HG03045 (cell line): ENCODE results near the gene DAP.
"Not testable (repeated sequence)": the region's sequence is repeated elsewhere in the genome, so short reads cannot be mapped to it uniquely, and the experiment has no call there.

Experiments used
- ATAC-seq: cut with Tn5 transposase; IDR thresholded peaks from one replicate; pipeline ENCODE4 v1.9.1; 2021; ENCODE audit warnings: mild to moderate bottlenecking, moderate library complexity; ENCODE audit not compliant: unreplicated experiment

DAP gene, protein sequence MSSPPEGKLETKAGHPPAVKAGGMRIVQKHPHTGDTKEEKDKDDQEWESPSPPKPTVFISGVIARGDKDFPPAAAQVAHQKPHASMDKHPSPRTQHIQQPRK

DNA sequence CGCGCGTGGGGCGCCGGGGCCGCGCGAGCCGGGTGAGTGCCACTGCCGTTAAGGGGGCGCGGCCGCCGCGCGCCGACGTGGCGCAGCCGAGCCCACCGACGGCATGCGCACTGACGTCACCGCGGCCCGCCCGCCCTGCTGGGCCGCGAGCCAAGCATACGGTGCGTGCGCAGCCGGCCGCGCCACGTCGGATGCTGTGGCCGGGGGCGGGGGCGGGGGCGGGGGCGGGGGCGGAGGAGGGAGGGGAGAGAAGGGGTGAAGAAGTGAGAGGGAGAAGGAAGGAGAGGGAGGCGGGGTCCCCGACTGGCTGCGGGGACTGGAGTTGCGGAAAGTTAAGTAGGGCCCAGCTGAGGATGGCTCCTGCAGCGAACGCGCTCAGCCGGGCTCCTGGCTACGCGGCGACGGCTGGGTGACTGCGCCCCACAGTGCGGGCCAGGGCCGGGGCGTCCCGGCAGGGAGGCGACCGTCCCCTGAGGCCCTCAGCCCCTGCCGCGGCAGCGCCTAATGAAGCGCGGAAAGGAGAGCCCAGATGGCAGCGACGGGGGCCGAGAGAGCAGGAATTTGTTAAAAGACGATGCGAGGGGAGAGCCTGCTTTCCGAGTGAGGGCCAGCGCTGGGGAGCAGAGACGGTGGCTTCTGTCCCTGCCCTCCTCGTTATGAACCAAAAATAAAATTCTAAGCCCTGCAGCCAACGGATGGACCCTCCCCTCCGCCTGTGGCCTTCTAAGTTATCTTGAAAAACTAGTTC lies at the start of gene DAP:
Gene DAP, minus strand, starts transcription at position 50 of the 748 bp plus-strand sequence. CDS start 166 bp downstream, outside the sequence.
- peak; percentile 83 for ATAC-seq

DNA sequence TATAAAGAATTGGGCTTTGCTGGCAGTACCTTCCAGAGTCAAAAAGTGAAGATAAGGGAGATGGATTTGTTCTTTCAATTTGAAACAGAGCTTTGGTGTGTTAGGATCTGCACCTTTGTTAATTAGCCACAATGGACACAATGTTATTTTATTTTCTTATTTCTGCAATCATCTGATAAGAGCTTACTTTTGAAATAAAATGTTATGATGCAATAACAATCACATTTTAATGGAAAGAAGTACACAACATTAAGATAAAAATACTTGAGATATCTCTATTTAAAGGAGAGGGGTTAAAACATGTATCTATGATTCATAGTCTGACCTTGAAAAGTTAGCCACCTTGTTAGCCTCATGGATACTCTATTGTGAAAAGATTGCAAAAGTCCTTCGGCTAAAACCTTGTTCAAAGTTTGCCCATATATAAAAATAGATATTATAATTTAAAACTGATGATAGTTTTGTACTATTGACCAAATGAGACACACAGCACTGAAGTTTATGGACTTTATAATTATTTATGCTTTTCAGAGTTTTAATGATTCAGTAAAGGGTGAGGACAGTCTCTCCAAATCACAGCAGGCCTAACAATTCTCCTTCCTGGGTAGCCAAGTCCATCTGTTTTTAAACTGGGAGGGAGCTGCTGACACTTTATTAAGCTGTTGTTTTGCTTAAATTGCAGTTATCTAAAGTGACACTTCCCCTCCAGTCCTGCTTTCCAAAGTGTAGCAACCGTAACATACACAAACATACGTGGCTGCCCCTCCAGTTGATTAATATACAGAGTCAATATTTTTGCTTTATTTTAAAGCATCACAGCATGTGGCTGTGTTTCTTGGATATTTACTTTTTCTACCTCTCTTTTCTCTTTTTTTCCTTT lies 47.6 kb upstream of the DAP start:
- no peak for ATAC-seq

DNA sequence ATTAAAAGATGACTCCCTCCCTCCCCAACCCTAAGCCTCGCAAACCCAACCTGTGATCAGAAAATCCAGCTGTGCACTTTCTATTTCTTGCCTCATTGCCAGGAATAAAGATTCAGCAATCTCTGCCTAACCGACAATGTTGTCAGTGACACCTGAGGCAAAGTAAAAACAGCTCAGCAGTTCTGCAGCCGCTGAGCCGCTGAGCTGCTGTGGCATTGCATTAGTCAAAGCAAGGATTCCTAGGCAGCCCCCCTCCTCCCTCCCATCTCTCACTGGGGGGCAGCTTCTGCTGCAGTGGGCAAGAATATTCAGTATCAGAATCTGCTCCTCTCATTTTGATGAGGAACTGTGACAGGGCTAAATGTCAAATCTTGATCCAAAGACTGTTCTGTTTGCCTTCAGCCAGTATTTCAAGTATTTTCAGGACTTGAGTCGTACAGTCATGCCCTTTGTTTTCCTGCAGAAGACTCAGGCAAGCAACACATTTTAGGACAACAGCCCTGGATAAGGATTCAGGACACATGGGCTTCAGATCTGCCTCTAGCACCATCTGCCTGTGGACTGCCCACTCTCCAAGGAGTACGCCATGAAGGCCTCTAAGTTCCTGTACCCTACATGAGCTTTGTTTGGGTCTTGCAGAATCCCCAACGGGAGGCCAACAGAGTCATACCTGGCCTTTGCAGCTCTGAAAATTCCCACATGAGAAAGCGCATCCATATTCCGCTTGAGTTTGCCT lies 41.1 kb upstream of the DAP start:
- ATAC-seq, result no peak

DNA sequence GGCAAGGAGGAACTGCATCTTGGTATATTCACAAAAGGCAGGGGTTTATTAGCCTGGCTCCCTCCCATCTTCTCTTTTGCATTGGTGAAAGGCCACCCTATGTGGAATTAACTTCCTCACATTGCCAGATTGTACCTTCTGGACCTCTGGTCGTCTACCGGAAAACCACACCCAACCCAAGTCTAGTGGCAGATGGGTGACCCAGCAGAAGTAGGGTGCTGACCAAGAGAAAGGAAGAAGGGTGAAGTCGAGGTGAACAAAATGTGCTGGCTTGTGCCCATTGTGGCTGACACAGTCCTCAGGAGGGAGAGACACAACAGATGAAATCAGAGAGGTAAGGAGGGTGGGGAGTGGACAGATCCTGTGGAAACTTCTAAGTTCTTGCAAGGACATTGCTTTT lies 39.8 kb upstream of the DAP start:
- no peak for ATAC-seq

DNA sequence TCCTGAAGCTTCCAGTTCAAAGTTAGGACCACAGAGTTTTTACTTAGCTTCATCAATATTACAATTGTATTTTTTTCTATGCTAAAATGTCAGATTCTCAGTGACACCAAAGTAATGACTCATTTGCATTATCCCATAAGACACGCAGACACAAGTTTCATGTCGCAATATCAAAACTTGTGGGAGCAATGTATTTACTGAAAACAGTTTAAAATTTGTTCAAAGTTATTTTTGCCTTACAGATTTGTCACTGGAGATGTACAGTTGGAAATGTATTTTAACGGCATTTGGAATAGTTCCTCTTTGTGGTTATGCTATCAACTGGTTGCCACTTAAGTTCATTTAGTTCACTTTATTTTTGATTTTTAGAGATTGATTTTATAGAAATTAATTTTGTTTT lies 36.2 kb upstream of the DAP start:
- ATAC-seq, result no peak

DNA sequence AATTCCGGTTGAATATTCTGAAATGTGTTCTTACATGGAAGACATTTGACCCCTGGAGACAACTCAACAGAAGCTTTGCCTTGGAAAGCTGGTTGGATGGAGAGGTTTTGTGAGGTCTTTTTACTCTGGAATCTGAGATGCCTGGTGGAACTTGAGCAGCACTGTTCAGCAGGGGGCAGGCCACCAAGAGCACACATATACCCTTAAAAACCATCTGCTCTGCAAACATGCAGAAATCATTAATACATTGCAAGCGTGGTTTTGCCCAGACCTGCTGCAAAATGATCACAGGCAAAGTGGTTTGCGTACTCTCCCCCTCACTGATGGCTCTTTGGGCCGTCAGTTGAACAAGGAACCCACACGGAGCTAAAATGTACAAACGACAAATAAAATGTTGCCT lies 32.8 kb upstream of the DAP start:
- no peak for ATAC-seq

DNA sequence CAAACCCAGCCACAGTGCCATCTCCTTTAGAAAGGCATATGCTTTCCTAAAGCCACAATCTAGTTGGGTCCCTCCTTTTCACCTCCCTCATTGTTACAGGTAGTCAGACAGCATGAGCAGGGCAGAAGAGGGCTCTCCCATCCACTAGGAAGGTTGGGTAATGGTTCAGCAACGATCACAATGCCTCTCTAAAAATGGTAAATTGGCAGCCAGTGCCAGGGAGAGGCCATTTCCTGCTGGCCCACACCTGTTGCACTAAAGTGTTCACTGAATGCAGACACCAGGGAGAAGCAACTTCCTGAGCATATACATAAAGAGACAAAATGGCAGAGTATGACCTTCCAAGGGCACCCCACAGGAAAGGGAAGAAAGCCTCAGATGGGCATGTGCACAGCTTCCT lies 31.3 kb upstream of the DAP start:
- ATAC-seq, result no peak

DNA sequence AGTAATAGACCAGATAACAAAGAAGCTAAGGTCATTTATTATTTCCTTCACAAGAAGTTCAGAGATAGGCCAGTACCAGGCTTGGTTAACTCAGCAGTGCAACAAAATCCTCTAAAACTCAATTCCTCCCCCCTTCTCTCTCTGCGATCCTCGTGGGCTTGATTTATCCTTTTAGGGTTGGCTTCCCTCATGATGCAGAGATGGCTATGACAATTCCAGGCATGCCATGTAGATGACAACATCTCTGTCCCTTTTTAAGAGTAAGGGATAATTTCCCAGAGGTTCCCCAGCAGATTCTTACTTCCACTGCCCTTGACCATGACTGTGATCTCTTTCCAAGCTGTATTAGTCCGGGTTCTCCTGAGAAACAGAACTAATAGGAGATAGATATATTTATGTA lies 28.7 kb upstream of the DAP start:
- ATAC-seq, result no peak

DNA sequence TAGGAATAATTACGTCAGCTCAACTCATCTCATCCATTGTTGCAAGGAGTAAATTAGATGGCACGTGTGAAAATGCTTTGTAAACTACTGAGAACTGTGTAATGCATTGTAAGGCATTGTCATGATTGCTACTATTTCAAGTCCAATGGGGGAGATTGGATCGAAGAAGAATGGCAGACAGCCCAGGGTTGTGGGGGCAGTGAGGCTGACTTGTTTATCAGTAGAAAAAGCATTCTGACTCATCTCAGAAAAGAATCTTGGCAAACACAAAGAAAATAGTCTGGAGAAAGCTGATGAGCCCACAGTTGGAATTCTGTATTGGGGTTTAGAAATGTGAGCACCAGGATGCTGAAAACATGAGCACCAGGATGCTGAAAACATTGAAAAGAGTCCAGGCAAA lies 28.0 kb upstream of the DAP start:
- no peak for ATAC-seq

DNA sequence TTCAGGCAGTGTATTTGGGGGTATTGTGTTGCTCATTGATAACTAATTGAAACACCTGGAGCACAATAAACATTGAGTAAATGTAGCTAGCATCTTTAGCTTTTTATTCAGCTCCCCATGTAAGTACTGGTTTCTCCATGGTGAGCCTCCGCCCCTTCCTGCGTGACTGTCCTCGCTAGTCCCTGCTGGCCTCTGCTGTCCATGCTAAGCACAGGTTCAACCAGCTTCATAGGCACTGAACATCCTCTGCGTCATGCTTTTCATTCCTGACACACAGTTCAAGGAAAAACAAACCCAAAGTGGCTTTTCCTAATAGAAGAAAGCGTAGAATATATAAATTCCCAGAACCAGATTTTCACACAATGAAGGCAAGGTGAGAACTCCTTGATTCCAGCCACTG lies 27.3 kb upstream of the DAP start:
- ATAC-seq, result no peak

DNA sequence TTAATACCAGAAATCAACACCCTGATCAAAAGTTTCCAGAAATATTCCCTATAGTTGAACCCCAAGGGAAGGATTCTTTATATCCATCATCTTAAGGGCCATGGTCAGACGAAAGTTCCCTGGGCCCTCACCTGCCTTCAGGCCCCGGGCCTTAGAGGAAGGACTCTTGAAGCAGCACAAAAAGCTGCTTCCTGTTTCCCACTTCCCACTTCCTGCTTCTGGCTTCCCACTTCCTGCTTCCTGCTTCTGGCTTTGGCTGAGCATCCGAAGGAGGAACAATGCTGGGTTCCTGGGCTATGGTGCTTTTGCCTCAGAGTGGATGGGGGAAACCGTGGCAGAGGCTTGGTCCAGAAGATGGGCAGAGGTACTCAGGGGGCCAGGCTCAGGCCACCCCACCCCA lies 25.8 kb upstream of the DAP start:
- ATAC-seq, result no peak

DNA sequence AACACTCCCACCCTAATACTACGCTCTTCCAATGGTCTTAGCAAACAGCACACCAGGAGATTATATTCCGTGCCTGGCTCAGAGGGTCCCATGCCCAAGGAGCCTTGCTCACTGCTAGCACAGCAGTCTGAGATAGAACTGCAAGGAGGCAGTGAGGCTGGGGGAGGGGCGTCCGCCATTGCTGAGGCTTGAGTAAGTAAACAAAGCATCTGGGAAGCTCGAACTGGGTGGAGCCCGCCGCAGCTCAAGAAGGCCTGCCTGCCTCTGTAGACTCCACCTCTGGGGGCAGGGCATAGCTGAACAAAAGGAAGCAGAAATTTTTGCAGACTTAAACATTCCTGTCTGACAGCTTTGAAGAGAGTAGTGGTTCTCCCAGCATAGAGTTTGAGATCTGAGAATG lies 19.2 kb upstream of the DAP start:
- not testable (repeated sequence) for ATAC-seq

DNA sequence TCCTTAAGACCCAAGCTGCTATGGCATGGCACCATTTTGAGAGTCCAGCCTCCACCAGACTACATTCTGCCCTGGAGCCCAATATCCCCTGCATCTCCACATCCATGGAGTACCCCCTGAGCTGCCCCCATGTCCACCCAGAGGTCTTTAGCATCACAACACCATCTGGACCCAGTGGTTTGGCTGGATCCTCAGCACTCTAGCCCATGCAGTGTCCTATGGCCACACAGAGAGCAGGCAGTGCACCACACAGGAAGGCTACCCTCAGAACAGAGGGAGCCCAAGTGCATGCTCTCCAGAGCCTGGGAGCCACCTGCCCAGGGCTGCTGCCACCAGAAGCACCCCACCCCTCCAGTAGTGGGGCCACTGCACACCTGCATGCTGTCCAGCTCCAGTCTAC lies 18.6 kb upstream of the DAP start:
- no peak for ATAC-seq

DNA sequence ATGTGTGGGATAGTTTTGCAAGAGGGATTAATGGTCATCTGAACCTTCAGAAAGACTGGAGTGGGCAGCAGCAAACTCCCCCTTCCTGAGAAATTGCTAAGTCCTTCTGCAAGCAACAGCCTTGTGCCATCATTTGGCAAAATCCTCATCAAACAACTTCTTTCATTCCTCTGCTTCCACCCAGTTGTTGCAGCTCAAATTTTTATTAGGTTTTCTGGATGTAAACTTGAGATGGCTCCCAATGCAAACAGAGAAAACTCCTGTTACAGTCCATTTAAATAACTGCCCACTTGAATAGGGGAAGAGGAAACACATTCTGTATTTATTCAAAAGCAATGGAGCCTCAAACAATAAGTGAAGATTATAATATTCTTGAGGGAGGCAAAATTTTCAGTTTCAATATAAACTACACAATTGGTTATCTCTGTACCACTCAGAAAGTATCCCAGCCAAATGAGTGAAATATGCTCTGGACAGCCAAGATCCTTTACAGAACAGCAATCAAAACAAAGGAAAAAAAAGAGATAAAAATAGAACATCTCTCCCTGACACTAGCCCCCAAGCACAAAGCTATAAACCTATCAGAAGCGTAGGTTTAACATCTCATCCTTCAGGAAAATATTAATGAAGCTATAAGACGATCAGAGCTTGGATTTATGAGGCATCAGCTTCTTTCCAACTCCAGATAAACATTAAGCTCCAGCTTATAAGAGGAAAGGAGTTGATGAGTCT lies 17.3 kb upstream of the DAP start:
- no peak for ATAC-seq

DNA sequence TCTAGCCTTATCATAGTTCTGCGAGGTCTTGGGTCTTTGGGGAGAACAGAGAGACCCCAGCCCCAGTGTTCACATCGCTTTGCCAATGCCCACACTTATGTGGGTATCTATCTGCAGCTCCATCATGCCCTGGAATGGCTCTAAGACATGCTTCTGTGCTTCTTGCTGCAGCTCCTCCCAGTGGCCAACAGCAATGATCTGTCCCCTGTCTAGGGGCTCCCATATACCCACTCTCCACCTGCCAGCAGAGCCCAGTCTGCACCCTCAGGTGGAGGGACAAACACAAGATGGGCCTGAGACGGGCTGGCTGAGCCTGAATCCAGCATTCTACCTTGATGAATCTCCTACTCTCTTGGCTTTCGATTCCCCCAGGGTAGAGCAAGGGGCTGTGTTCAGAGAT lies 14.6 kb upstream of the DAP start:
- ATAC-seq, result no peak

DNA sequence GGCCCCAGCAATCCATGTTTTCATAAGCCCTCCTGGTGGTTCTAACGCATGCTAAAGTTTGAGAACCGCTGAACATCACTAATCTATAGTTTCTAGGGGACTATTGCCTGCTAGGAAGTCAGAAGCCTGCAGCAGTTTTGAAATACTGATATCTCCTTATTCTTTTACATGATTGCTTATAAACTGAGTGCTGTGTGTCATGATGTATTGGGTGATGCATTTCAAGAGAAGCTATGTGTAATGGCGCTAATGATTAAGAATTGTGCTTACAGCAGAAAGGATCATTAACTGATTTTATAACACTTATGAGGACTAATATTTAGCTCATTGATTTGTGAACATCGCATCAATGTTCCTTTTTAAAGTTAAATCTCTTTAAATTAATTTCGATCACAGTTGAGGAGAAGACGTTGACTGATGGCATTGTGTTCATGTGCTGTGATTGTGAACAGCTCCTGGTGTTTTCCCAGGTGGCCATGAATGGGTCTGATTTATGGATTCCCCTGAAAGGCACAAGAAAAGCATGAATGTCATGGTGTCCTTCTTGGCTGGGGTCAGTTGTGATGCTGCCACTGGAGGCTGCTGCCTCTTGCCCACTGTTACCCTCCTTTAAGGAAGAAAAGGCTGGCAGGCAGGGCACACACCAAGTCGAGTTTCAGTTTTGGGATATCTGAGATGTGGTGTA lies 12.0 kb upstream of the DAP start:
- no peak for ATAC-seq

DNA sequence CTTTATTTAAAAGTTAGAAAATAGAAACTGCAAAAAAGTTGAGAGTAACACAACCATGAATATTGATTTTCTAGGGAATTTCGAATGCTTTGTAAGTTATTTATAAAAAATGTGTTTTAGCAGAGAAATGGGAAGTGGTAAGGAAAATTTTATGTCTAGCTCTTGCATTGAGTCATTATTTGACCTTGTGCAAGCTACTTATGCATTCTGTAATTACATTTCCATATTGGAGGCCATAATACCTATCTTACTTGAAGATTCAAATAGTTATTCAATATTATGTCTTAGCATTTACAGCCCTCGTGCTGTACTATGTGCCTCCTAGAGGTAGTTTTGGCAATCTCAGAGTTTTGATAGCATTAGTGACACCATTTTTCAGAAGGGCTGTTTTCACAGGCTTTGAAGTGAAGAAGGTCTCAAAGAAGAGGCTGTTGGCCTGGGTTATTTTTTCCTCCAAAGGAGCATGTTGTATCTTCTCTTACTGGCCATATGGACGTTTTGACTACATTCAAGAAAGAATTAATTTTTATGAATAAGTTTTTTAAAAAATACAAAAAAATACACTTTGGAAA lies 7.4 kb upstream of the DAP start:
- ATAC-seq, result no peak

DNA sequence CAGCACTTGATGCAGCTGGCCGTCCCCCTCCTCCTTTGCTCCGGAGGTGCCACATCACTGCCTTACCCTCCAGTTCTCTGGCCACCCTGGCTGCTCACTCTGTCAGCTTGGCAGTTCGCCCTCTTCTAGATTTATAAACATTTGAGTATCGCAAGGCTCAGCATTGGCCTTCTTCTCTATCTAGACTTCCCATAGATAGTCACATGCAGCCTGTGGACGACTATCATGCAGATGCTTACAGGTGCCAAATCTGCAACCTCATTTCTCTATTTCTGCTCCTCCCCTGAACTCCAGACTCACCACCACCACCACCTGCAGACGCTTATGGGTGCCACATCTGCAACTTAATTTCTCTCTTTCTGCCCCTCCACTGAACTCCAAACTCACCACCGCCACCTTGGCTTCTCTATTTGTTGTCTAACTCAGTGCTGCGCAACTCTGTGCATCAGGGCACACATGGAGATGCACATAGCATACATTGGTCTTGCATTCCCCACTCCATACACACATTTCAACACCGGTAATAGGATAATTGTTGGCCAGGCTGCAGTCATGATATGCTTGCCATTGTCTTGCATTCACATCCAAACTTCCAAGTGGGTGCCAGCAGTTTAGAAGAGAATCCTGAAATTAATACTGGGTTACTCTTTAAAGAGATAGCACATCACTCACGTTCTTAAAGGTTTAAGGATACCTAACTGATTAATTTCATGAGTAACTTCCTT lies 1.9 kb upstream of the DAP start:
- no peak for ATAC-seq
